ENCODE data around the gene VWA7.

Gene VWA7, protein sequence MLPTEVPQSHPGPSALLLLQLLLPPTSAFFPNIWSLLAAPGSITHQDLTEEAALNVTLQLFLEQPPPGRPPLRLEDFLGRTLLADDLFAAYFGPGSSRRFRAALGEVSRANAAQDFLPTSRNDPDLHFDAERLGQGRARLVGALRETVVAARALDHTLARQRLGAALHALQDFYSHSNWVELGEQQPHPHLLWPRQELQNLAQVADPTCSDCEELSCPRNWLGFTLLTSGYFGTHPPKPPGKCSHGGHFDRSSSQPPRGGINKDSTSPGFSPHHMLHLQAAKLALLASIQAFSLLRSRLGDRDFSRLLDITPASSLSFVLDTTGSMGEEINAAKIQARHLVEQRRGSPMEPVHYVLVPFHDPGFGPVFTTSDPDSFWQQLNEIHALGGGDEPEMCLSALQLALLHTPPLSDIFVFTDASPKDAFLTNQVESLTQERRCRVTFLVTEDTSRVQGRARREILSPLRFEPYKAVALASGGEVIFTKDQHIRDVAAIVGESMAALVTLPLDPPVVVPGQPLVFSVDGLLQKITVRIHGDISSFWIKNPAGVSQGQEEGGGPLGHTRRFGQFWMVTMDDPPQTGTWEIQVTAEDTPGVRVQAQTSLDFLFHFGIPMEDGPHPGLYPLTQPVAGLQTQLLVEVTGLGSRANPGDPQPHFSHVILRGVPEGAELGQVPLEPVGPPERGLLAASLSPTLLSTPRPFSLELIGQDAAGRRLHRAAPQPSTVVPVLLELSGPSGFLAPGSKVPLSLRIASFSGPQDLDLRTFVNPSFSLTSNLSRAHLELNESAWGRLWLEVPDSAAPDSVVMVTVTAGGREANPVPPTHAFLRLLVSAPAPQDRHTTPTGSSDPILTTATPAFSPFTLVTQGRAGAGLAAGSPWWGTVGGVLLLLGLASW

GRCh38 chr6:31776989-31777666 lies at the start of gene VWA7:
Gene VWA7, minus strand, starts transcription at chr6:31777328. Its CDS starts 549 bp downstream, at chr6:31776779.
- peak; percentile 78 for ATAC-seq
- TF ChIP-seq OSR1 (CRISPR knock-in tag; IDR thresholded peaks at IDR 0.05): no peak
- no peak for TF ChIP-seq PATZ1 (CRISPR knock-in tag; IDR thresholded peaks at IDR 0.05; ENCODE audit: borderline replicate concordance)
- TF ChIP-seq GLIS3 (CRISPR knock-in tag; IDR thresholded peaks at IDR 0.05): no peak
- TF ChIP-seq PPARA (CRISPR knock-in tag; IDR thresholded peaks at IDR 0.05; ENCODE audit: borderline replicate concordance): no peak
- no peak for TF ChIP-seq ZFP3 (CRISPR knock-in tag; IDR thresholded peaks at IDR 0.05)
- TF ChIP-seq ZNF70 (CRISPR knock-in tag; IDR thresholded peaks at IDR 0.05): no peak
- TF ChIP-seq ESRRG (CRISPR knock-in tag; IDR thresholded peaks at IDR 0.05): no peak
- TF ChIP-seq, protein P1, sequence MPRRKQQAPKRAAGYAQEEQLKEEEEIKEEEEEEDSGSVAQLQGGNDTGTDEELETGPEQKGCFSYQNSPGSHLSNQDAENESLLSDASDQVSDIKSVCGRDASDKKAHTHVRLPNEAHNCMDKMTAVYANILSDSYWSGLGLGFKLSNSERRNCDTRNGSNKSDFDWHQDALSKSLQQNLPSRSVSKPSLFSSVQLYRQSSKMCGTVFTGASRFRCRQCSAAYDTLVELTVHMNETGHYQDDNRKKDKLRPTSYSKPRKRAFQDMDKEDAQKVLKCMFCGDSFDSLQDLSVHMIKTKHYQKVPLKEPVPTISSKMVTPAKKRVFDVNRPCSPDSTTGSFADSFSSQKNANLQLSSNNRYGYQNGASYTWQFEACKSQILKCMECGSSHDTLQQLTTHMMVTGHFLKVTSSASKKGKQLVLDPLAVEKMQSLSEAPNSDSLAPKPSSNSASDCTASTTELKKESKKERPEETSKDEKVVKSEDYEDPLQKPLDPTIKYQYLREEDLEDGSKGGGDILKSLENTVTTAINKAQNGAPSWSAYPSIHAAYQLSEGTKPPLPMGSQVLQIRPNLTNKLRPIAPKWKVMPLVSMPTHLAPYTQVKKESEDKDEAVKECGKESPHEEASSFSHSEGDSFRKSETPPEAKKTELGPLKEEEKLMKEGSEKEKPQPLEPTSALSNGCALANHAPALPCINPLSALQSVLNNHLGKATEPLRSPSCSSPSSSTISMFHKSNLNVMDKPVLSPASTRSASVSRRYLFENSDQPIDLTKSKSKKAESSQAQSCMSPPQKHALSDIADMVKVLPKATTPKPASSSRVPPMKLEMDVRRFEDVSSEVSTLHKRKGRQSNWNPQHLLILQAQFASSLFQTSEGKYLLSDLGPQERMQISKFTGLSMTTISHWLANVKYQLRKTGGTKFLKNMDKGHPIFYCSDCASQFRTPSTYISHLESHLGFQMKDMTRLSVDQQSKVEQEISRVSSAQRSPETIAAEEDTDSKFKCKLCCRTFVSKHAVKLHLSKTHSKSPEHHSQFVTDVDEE (CRISPR knock-in tag; IDR thresholded peaks at IDR 0.05): no peak
- no peak for TF ChIP-seq ZNF8 (CRISPR knock-in tag; IDR thresholded peaks at IDR 0.05)
- TF ChIP-seq, protein P2, sequence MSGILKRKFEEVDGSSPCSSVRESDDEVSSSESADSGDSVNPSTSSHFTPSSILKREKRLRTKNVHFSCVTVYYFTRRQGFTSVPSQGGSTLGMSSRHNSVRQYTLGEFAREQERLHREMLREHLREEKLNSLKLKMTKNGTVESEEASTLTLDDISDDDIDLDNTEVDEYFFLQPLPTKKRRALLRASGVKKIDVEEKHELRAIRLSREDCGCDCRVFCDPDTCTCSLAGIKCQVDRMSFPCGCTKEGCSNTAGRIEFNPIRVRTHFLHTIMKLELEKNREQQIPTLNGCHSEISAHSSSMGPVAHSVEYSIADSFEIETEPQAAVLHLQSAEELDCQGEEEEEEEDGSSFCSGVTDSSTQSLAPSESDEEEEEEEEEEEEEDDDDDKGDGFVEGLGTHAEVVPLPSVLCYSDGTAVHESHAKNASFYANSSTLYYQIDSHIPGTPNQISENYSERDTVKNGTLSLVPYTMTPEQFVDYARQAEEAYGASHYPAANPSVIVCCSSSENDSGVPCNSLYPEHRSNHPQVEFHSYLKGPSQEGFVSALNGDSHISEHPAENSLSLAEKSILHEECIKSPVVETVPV (CRISPR knock-in tag; IDR thresholded peaks at IDR 0.05): no peak
- TF ChIP-seq ZC3H10 (CRISPR knock-in tag; IDR thresholded peaks at IDR 0.05): no peak

DNA sequence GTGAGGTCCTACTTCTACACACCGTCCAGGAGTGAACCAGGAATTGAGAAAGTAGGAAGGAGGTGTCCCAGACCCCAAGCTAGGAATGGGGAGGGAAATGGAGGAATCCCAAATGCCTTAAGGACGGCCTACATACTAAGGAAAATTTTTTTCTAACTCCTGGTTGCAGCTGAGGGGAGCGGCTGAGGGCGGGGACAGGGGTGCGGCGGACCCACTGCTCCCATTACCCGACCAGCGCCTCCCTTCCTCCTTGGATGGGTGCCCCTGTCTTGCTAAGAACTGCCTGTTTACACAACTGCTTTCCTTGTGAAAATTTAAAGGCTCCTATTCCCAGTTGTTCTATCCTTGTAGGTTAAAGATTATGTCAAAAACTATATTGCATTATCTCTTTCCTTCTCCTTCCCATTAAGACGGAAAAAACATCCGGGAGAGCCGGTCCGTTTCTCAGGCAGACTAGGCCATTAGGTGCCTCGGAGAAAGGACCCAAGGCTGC lies 49.7 kb upstream of the VWA7 start:
- TF ChIP-seq CSDC2 (CRISPR knock-in tag; IDR thresholded peaks at IDR 0.05) (no peak), PATZ1 (CRISPR knock-in tag; IDR thresholded peaks at IDR 0.05; ENCODE audit: borderline replicate concordance) (no peak), ZFP3 (CRISPR knock-in tag; IDR thresholded peaks at IDR 0.05) (no peak), OSR1 (CRISPR knock-in tag; IDR thresholded peaks at IDR 0.05) (no peak), SNAI2 (CRISPR knock-in tag; IDR thresholded peaks at IDR 0.05) (no peak), CREB5 (CRISPR knock-in tag; IDR thresholded peaks at IDR 0.05; ENCODE audit: low read depth) (no peak), ZNF8 (CRISPR knock-in tag; IDR thresholded peaks at IDR 0.05) (no peak), ISL1 (CRISPR knock-in tag; IDR thresholded peaks at IDR 0.05) (no peak), ZNF70 (CRISPR knock-in tag; IDR thresholded peaks at IDR 0.05) (no peak), ARNTL (CRISPR knock-in tag; IDR thresholded peaks at IDR 0.05; ENCODE audit: borderline replicate concordance, low read depth) (no peak), POU6F1 (CRISPR knock-in tag; IDR thresholded peaks at IDR 0.05; ENCODE audit: borderline replicate concordance, low read depth) (no peak)
- TF ChIP-seq, protein P2 (CRISPR knock-in tag; IDR thresholded peaks at IDR 0.05): no peak
- ATAC-seq: peak; percentile 36

Measured in SK-N-SH treated with all-trans-retinoic acid at 6 μM for 48 hours (cell line).